Activated CD4-positive, alpha-beta T cell treated with anti-CD3 and anti-CD28 coated beads, Interleukin-10, Interleukin-2, amounts not matched to agents 100 ng/mL and 50 ng/mL, durations not matched to agents 16 hours and 8 hours (primary cell): ENCODE results near the gene ZKSCAN5.

Experiments used
- DNase-seq: peaks from one replicate; pipeline ENCODE4 v3.0.0-alpha.2; 2020

ZKSCAN5 gene

GRCh38 chr7:99504603-99505323, at the start of gene ZKSCAN5:
Gene ZKSCAN5 (plus strand): TSS chr7:99504662. CDS start chr7:99506045, 1,383 bp downstream.
- DNase-seq, result peak; percentile 98

GRCh38 chr7:99455874-99456273, 48.6 kb upstream of the ZKSCAN5 start:
- no peak for DNase-seq

- no peak for DNase-seq
Measured at GRCh38 chr7:99456288-99456687, 48.2 kb upstream of the ZKSCAN5 start.

GRCh38 chr7:99457050-99457649, 47.3 kb upstream of the ZKSCAN5 start:
- DNase-seq, result no peak

GRCh38 chr7:99457650-99458493, 46.6 kb upstream of the ZKSCAN5 start:
- no peak for DNase-seq

- DNase-seq, result peak; percentile 48
Measured at GRCh38 chr7:99459087-99459486, 45.4 kb upstream of the ZKSCAN5 start.

- no peak for DNase-seq
Measured at GRCh38 chr7:99460651-99461050, 43.8 kb upstream of the ZKSCAN5 start.

GRCh38 chr7:99461221-99461620, 43.2 kb upstream of the ZKSCAN5 start:
- no peak for DNase-seq

GRCh38 chr7:99465421-99465768, 39.1 kb upstream of the ZKSCAN5 start:
- no peak for DNase-seq

- DNase-seq, result no peak
Measured at GRCh38 chr7:99468336-99468918, 36.0 kb upstream of the ZKSCAN5 start.

- DNase-seq, result no peak
Measured at GRCh38 chr7:99469381-99470065, 34.9 kb upstream of the ZKSCAN5 start.

GRCh38 chr7:99472561-99473314, 31.7 kb upstream of the ZKSCAN5 start, which contains the start of gene ZNF789:
Gene ZNF789 (plus strand): TSS chr7:99472890. CDS start chr7:99476457, 3,567 bp downstream.
- peak; percentile 99 for DNase-seq

- peak; percentile 67 for DNase-seq
Measured at GRCh38 chr7:99473315-99473596, 31.2 kb upstream of the ZKSCAN5 start.

- DNase-seq, result no peak
Measured at GRCh38 chr7:99476107-99476506, 28.4 kb upstream of the ZKSCAN5 start.

GRCh38 chr7:99478464-99479440, 25.7 kb upstream of the ZKSCAN5 start:
- no peak for DNase-seq

GRCh38 chr7:99485094-99485493, 19.4 kb upstream of the ZKSCAN5 start:
- DNase-seq, result no peak

- no peak for DNase-seq
Measured at GRCh38 chr7:99489235-99489634, 15.2 kb upstream of the ZKSCAN5 start.

GRCh38 chr7:99490878-99491277, 13.6 kb upstream of the ZKSCAN5 start:
- no peak for DNase-seq

GRCh38 chr7:99493823-99494222, 10.6 kb upstream of the ZKSCAN5 start:
- no peak for DNase-seq

GRCh38 chr7:99497766-99498545, 6.5 kb upstream of the ZKSCAN5 start:
- no peak for DNase-seq
